Keratinocyte (primary cell): ENCODE results near the gene UBLCP1. TPM values are rescaled to one million over a fixed set of nuclear protein-coding genes. Genes with fewer than 3 reads are reported as not detected.

Experiments
- DNase-seq: peaks from one replicate; pipeline ENCODE4 v3.0.0-alpha.2; 2011; ENCODE audit warnings: low read depth, missing footprints, low spot score
- FAIRE-seq: peaks from 2 replicates; lab custom pipeline; 2011; peaks lifted over from hg19 to GRCh38; lab: Jason Lieb, UNC
- H2AFZ ChIP-seq: 2 replicates; pipeline ENCODE4 v1.6.0; 2012; ENCODE audit warnings: low read length, control low read depth, inconsistent platforms; ENCODE audit not compliant: control insufficient read depth
- H3K27ac ChIP-seq: 2 replicates; pipeline ENCODE4 v1.5.1; 2011; ENCODE audit warnings: low read length; ENCODE audit not compliant: control insufficient read depth, insufficient read depth
- H3K27me3 ChIP-seq: 3 replicates; pipeline ENCODE4 v1.6.0; 2011; ENCODE audit warnings: low read length; ENCODE audit not compliant: control insufficient read depth, insufficient read depth; ENCODE audit errors: extremely low read depth
- H3K36me3 ChIP-seq, 2 experiments: 2 replicates in 1 of 2; 3 replicates in 1 of 2; pipeline ENCODE4 v1.5.1; 2011; ENCODE audit warnings: low read length in 2 of 2, mild to moderate bottlenecking in 1 of 2; ENCODE audit not compliant: control insufficient read depth in 2 of 2, insufficient read depth in 2 of 2; ENCODE audit errors: extremely low read depth in 1 of 2
- H3K4me1 ChIP-seq: 3 replicates; pipeline ENCODE4 v1.5.1; 2011; ENCODE audit warnings: low read length; ENCODE audit not compliant: control insufficient read depth, insufficient read depth; ENCODE audit errors: extremely low read depth
- H3K4me2 ChIP-seq: 3 replicates; pipeline ENCODE4 v1.6.0; 2011; ENCODE audit warnings: low read depth, low read length; ENCODE audit not compliant: control insufficient read depth, insufficient read depth; ENCODE audit errors: extremely low read depth
- H3K4me3 ChIP-seq, 3 experiments: fragments of 200-600 bp in 1 of 3; sonication (generic) in 1 of 3; 2 replicates in 2 of 3; 3 replicates in 1 of 3; pipeline ENCODE4 v1.5.1; 2011 to 2016; ENCODE audit warnings: low read length in 3 of 3, mild to moderate bottlenecking in 3 of 3, control low read depth in 2 of 3, inconsistent platforms in 1 of 3, low read depth in 1 of 3, mixed read lengths in 1 of 3, mixed run types in 1 of 3, moderate library complexity in 1 of 3; ENCODE audit not compliant: control insufficient read depth in 2 of 3, insufficient read depth in 2 of 3; ENCODE audit errors: extremely low read depth in 1 of 3
- H3K79me2 ChIP-seq: 2 replicates; pipeline ENCODE4 v1.6.0; 2012; ENCODE audit warnings: low read length; ENCODE audit not compliant: control insufficient read depth, insufficient read depth
- H3K9ac ChIP-seq: 3 replicates; pipeline ENCODE4 v1.6.0; 2011; ENCODE audit warnings: low read length; ENCODE audit not compliant: control insufficient read depth, insufficient read depth; ENCODE audit errors: extremely low read depth
- H3K9me1 ChIP-seq: 3 replicates; pipeline ENCODE4 v1.6.0; 2011; ENCODE audit warnings: low read length; ENCODE audit not compliant: control insufficient read depth, insufficient read depth; ENCODE audit errors: extremely low read depth
- H3K9me3 ChIP-seq: 2 replicates; pipeline ENCODE4 v1.5.1; 2012; ENCODE audit warnings: low read depth, low read length; ENCODE audit not compliant: control insufficient read depth
- H4K20me1 ChIP-seq: 3 replicates; pipeline ENCODE4 v1.6.0; 2011; ENCODE audit warnings: low read length; ENCODE audit not compliant: control insufficient read depth, insufficient read depth; ENCODE audit errors: extremely low read depth
- EZH2 ChIP-seq: IDR thresholded peaks from one replicate; pipeline ENCODE4 v1.6.1; 2012; ENCODE audit warnings: inconsistent platforms, mild to moderate bottlenecking, low read length, moderate library complexity
- dilution Hi-C: fragments of 300-500 bp; cut with MboI; formaldehyde crosslinking; loops from one replicate; pipeline ENCODE4 v1.7.0; 2020; ENCODE audit warnings: low sequenced_read_pairs; ENCODE audit not compliant: extremely low pct_ligation_motif_present
- polyA plus RNA-seq, 5 experiments: library from polyadenylated mRNA; depleted of rRNA in 3 of 5; stranded (reverse) in 3 of 5; stranded (forward) in 1 of 5; unstranded in 1 of 5; fragments of >200 nt; gene quantifications; 1 replicate in 1 of 5; 2 replicates in 3 of 5; 3 replicates in 1 of 5; pipeline versions ENCODE4 v1.2.1 to v1.2.3, GENCODE V29; 2011 to 2012; ENCODE audit warnings: missing spikeins in 2 of 5, low read depth in 1 of 5, low replicate concordance in 1 of 5
- TF ChIP-seq, protein P1 (sequence below), 3 experiments: IDR thresholded peaks in 1 of 3; conservative IDR thresholded peaks in 1 of 3; optimal IDR thresholded peaks in 1 of 3; 2 replicates in 2 of 3; 3 replicates in 1 of 3; pipeline versions ENCODE3 to v1.5.1; 2011; ENCODE audit warnings: low read length in 3 of 3, mild to moderate bottlenecking in 3 of 3, moderate library complexity in 2 of 3, control low read depth in 1 of 3, inconsistent platforms in 1 of 3; ENCODE audit not compliant: insufficient read depth in 2 of 3; ENCODE audit errors: extremely low read depth in 1 of 3

Gene UBLCP1
- polyA plus RNA-seq, 1 donor (not counting 4 experiments of a cell fraction or from before 2014, with no cell fraction given): 42.5 TPM

DNA sequence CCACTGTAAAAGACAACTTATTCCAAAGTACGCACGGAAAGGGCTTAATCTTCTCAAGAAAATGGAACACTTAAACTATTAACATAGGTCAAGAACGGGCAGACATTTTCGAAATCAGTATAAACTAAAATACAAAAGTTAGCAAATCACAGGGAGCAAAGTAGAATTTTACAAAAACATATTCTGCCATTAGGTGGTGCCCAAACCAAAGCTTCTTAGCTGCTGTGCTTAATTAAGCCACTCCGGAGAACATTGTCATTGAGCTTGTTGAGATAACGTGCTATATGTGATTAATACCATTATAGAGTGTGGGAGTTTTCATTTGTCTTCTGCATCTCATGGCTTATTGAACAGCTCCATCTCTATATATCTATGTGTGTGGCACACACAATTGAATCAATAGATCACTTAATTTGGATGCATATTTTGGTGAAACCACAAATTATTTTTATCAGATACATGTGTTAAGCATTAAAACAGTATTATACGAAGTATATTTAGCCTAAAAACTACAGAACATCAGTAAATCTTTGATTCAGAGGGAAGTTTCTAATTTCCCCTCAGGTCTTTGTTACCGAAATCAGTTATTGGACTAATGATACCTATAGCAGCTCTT is 23.4 kb downstream of the UBLCP1 start:
- Histone ChIP-seq H3K36me3 (no peaks in the 10 kb centered on the region), H3K27me3 (no peaks in the 10 kb centered on the region), H3K9me1 (no peaks in the 10 kb centered on the region), H3K79me2 (no peaks in the 10 kb centered on the region), H3K9ac (no peak overlapping the region), H3K4me3 (no peak overlapping the region), H4K20me1 (no peaks in the 10 kb centered on the region), H3K27ac (no peak overlapping the region), H3K4me2 (no peak overlapping the region), H2AFZ (no peak overlapping the region), H3K4me1 (peaks cover 3% of the 10 kb centered on the region), H3K9me3 (no peaks in the 10 kb centered on the region)
- peak; percentile 86 for FAIRE-seq
- dilution Hi-C loops: no loop called here
- TF ChIP-seq EZH2: no peak
- TF ChIP-seq, protein P1, sequence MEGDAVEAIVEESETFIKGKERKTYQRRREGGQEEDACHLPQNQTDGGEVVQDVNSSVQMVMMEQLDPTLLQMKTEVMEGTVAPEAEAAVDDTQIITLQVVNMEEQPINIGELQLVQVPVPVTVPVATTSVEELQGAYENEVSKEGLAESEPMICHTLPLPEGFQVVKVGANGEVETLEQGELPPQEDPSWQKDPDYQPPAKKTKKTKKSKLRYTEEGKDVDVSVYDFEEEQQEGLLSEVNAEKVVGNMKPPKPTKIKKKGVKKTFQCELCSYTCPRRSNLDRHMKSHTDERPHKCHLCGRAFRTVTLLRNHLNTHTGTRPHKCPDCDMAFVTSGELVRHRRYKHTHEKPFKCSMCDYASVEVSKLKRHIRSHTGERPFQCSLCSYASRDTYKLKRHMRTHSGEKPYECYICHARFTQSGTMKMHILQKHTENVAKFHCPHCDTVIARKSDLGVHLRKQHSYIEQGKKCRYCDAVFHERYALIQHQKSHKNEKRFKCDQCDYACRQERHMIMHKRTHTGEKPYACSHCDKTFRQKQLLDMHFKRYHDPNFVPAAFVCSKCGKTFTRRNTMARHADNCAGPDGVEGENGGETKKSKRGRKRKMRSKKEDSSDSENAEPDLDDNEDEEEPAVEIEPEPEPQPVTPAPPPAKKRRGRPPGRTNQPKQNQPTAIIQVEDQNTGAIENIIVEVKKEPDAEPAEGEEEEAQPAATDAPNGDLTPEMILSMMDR (optimal IDR thresholded peaks at IDR 0.05 in 1 of 3, IDR thresholded peaks at IDR 0.05 in 1 of 3, conservative IDR thresholded peaks at IDR 0.05 in 1 of 3; ENCODE audit: extremely low read depth in 1 of 3, insufficient read depth in 2 of 3, low read length in 3 of 3): peak in 2 of 3 experiments; percentile 36 to 37
- DNase-seq: no peak

DNA sequence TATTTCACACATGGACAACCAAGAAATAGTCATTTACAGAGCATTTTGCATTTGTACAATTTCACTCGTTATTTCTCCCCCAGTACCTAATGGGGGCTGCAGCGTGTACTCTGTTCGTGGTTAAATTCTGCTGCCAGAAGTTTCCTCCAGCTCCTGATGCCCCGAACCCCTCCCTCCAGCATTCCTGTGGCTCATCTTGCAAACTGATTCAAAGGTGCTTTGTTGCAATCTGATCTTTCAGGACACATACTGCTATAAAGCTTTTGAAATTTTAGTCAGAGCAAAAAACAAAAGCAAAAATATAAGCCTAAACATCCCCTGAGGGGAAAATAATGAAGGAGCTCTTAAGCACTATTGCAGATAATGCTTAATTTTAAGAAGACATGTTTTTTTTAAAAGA is 27.7 kb downstream of the UBLCP1 start:
- Histone ChIP-seq H3K36me3 (no peaks in the 10 kb centered on the region), H3K9me1 (no peaks in the 10 kb centered on the region), H4K20me1 (no peaks in the 10 kb centered on the region), H3K4me1 (peaks cover 3% of the 10 kb centered on the region), H3K79me2 (no peaks in the 10 kb centered on the region), H2AFZ (no peak overlapping the region), H3K9me3 (no peaks in the 10 kb centered on the region), H3K4me2 (no peak overlapping the region), H3K27ac (no peak overlapping the region), H3K9ac (no peak overlapping the region), H3K27me3 (no peaks in the 10 kb centered on the region), H3K4me3 (no peak overlapping the region)
- TF ChIP-seq, protein P1 (optimal IDR thresholded peaks at IDR 0.05 in 1 of 3, IDR thresholded peaks at IDR 0.05 in 1 of 3, conservative IDR thresholded peaks at IDR 0.05 in 1 of 3; ENCODE audit: extremely low read depth in 1 of 3, insufficient read depth in 2 of 3, low read length in 3 of 3): no peak
- no peak for TF ChIP-seq EZH2
- FAIRE-seq: peak; percentile 23
- no peak for DNase-seq
- dilution Hi-C loops: no loop called here
